Body of pancreas (tissue), 4 donors: Measurements from ENCODE around the gene BLOC1S1. TPM values are rescaled to one million over a fixed set of nuclear protein-coding genes. Genes with fewer than 3 reads are reported as not detected.

Experiments
- ATAC-seq: fragments of 150-250 bp; one replicate; pipeline ENCODE4 v1.9.1; 2016
- DNase-seq, 4 donors: peaks; one replicate each; pipeline ENCODE4 v3.0.0-alpha.2; 2019
- H3K27ac ChIP-seq, 4 donors: fragments of 200-600 bp; sonication (generic); 1 replicate in 3 of 4; 2 replicates in 1 of 4; pipeline versions ENCODE4 v1.5.1 to v1.6.1; 2016 to 2019; ENCODE audit warnings: mild to moderate bottlenecking in 1 of 4, mixed read lengths in 1 of 4, moderate library complexity in 1 of 4
- H3K27me3 ChIP-seq, 2 donors: fragments of 200-600 bp; sonication (generic); one replicate each; pipeline ENCODE4 v1.6.0; 2016; ENCODE audit warnings: mild to moderate bottlenecking in 1 of 2
- H3K36me3 ChIP-seq, 2 donors: fragments of 200-600 bp; sonication (generic); replicated peaks in 1 of 2; 2 replicates each; pipeline ENCODE4 v1.5.1; 2016; ENCODE audit warnings: low read depth in 2 of 2; ENCODE audit not compliant: insufficient read depth in 1 of 2
- H3K4me1 ChIP-seq: fragments of 200-600 bp; sonication (generic); one replicate; pipeline ENCODE4 v1.6.0; 2016
- H3K4me3 ChIP-seq, 2 donors: fragments of 200-600 bp; sonication (generic); 1 replicate in 1 of 2; 2 replicates in 1 of 2; pipeline ENCODE4 v1.5.1; 2016 to 2019
- H3K9me3 ChIP-seq, 3 donors: fragments of 200-600 bp; sonication (generic); 1 replicate in 2 of 3; 2 replicates in 1 of 3; pipeline ENCODE4 v1.5.1; 2016
- POLR2A ChIP-seq, 3 donors: fragments of 450-650 bp; IDR thresholded peaks; one replicate each; pipeline ENCODE4 v1.6.1; 2016; ENCODE audit warnings: antibody characterized with exemption in 3 of 3, mild to moderate bottlenecking in 2 of 3
- WGBS, 2 donors: methylation state at CpG; one replicate each; pipeline ENCODE4 v1.1.5; 2017; 5-methylcytosine and 5-hydroxymethylcytosine counted together
- intact Hi-C: fragments of 100-400 bp; cut with DNase I; formaldehyde crosslinking; loops from one replicate; pipeline ENCODE4 v1.15.1; 2023
- total RNA-seq, 2 donors: library from RNA; depleted of rRNA; stranded (reverse); fragments of >200 nt; gene quantifications; one replicate each; pipeline ENCODE4 v1.1.0, GENCODE V29; 2016
- TF ChIP-seq, protein P1 (sequence below), 7 experiments: fragments of 450-650 bp in 4 of 7; fragments of 200-600 bp in 3 of 7; sonication (generic) in 3 of 7; IDR thresholded peaks; one replicate each; pipeline ENCODE4 v1.5.1; 2016 to 2019; ENCODE audit warnings: antibody characterized with exemption in 7 of 7

Gene BLOC1S1
- total RNA-seq, 2 donors from 2014 or later: 86.1 to 105 TPM

DNA sequence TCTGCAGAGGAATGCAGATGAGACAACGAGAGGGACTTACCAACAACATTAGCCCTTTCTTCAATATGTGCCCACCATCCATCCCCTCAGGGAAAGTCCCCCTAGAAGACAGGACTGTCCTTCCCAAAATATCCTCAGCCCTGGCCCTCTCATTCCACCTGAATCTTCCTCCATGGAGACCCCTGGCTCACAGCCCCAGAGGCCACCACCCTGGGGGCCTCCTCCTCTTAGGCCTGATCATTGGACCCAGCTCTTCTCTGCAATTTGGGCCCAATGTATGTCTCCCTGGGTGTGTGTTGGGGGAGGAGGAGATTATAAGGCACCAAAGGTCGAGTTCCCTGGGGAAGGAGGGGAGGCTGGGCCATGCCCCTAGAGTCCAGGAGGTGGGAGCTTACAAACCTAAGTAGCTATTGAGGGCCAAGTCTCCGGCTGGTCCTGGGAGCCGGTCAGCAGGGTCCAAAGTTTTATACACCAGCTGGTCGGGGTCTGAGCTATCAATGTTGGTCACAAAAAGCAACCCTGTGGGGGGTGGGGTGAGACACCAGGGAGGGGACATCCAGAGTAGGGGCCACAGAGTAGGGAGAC is 16.3 kb upstream of the BLOC1S1 start:
- TF ChIP-seq POLR2A (IDR thresholded peaks at IDR 0.05): no peak
- TF ChIP-seq, protein P1, sequence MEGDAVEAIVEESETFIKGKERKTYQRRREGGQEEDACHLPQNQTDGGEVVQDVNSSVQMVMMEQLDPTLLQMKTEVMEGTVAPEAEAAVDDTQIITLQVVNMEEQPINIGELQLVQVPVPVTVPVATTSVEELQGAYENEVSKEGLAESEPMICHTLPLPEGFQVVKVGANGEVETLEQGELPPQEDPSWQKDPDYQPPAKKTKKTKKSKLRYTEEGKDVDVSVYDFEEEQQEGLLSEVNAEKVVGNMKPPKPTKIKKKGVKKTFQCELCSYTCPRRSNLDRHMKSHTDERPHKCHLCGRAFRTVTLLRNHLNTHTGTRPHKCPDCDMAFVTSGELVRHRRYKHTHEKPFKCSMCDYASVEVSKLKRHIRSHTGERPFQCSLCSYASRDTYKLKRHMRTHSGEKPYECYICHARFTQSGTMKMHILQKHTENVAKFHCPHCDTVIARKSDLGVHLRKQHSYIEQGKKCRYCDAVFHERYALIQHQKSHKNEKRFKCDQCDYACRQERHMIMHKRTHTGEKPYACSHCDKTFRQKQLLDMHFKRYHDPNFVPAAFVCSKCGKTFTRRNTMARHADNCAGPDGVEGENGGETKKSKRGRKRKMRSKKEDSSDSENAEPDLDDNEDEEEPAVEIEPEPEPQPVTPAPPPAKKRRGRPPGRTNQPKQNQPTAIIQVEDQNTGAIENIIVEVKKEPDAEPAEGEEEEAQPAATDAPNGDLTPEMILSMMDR (IDR thresholded peaks at IDR 0.05): no peak
- H3K4me1 ChIP-seq: no peaks in the 10 kb centered on the region
- no peaks in the 10 kb centered on the region for H3K36me3 ChIP-seq
- ATAC-seq (no peak), DNase-seq (no peak)
- intact Hi-C loops: no loop called here
- 61 to 70% methylated on average over 5 of the region's 5 CpGs for WGBS, 2 donors
- H3K4me3 ChIP-seq: no peak overlapping the region
- no peaks in the 10 kb centered on the region for H3K27me3 ChIP-seq
- H3K27ac ChIP-seq: no peak overlapping the region
- H3K9me3 ChIP-seq: no peaks in the 10 kb centered on the region

DNA sequence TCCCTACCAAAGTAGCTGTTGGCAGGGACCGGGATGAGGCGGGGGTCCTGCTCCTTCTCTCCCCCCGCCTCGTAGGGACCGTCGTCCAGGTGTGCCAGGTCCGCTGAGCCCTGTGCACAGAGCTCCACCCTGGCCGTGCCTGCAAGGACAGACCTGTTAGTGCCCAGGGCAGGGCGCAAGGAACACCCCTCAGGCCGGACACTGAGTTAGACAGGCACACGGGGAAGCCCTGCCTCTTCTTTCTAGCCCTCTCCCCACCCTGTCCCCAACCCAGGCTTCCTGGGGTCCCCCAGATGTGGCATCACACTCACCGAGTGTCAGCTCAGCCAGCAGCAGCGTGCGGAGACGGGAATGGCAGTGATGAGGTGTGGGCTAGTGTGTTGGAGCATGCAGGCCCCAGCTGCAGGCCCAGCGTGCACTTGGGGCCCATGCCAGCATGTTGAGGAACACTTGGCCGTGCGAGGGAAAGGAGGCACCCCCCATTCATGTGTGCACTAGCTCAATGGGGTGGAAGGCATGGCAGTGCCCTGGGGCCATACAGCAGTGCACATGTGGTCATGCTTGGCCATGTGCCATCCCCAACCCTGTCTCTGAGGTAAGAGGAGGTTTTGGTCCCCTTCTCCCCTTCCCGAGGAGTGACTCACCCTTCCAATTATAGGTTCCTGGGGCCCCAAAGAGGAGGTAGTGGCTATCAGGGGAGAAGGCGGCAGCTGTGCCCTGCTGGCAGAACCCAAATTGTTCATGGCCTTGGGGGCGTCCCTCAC is 15.4 kb upstream of the BLOC1S1 start:
- DNase-seq (no peak), ATAC-seq (no peak)
- Histone ChIP-seq H3K27me3 (no peaks in the 10 kb centered on the region), H3K27ac (no peak overlapping the region), H3K36me3 (no peaks in the 10 kb centered on the region), H3K9me3 (no peaks in the 10 kb centered on the region), H3K4me3 (no peak overlapping the region), H3K4me1 (no peaks in the 10 kb centered on the region)
- intact Hi-C loops: no loop called here
- TF ChIP-seq, protein P1 (IDR thresholded peaks at IDR 0.05): no peak
- TF ChIP-seq POLR2A (IDR thresholded peaks at IDR 0.05): no peak
- 74 to 86% methylated on average over 10 to 21 of the region's 21 CpGs for WGBS, 2 donors

DNA sequence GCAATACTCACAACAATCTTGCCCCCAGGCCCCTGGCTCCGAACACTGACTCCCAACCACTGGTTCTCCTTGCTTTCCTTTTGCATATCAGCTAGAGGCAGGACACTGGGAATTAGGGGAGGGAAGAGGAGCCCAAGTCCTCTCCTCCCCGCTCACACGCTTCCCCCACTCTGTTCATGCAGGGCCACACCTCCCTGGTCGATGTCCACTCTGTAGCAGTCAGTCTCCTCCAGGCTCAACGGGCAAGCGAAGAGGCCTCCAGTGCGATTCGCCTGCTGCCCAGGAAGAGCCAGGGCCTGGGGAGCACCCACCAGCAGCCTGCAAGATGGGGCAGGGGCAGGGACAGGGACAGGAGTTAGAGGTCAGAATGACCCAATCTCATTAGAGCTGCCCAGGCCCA is 13.0 kb upstream of the BLOC1S1 start:
- Histone ChIP-seq H3K36me3 (no peaks in the 10 kb centered on the region), H3K27ac (no peak overlapping the region), H3K27me3 (no peaks in the 10 kb centered on the region), H3K9me3 (no peaks in the 10 kb centered on the region), H3K4me3 (no peak overlapping the region), H3K4me1 (peaks cover 6% of the 10 kb centered on the region)
- ATAC-seq (no peak), DNase-seq (no peak)
- WGBS, 2 donors: 79 to 84% methylated on average over 7 to 8 of the region's 8 CpGs
- TF ChIP-seq, protein P1 (IDR thresholded peaks at IDR 0.05): no peak
- TF ChIP-seq POLR2A (IDR thresholded peaks at IDR 0.05): no peak
- intact Hi-C loops: no loop called here

DNA sequence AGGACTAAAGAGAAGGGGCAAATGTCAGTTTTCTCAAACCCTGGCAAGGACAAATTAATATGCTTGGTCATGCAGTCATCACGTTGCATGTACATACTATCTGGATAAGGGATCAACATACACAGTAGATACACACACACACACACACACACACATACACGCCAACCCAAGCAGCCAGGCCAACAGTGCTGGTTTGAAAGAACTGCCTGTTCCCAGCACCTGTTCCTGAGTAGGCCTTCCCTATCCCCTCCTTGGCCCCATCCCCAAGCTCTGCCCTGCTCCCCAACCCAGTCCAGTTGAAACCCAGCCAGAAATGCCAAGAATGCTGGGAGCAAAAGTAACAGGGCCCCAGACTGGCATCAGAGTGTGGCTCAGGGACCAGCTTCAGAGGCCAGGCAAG is 12.6 kb upstream of the BLOC1S1 start:
- no peak overlapping the region for H3K4me3 ChIP-seq
- no peaks in the 10 kb centered on the region for H3K27me3 ChIP-seq
- ATAC-seq (no peak), DNase-seq (no peak)
- TF ChIP-seq, protein P1 (IDR thresholded peaks at IDR 0.05): no peak
- 62 to 69% methylated on average over 2 of the region's 2 CpGs for WGBS, 2 donors
- intact Hi-C loops: no loop called here
- peaks cover 6% of the 10 kb centered on the region for H3K4me1 ChIP-seq
- H3K36me3 ChIP-seq: no peaks in the 10 kb centered on the region
- H3K9me3 ChIP-seq: no peaks in the 10 kb centered on the region
- no peak overlapping the region for H3K27ac ChIP-seq
